Chondrocyte (in vitro differentiated cells): ENCODE results near the gene CACNG7. TPM values are rescaled to one million over a fixed set of nuclear protein-coding genes. Genes with fewer than 3 reads are reported as not detected.
"Not testable (repeated sequence)": the region's sequence is repeated elsewhere in the genome, so short reads cannot be mapped to it uniquely, and the experiment has no call there.

Experiments used
- DNase-seq: peaks from one replicate; pipeline ENCODE4 v3.0.0; 2021; ENCODE audit warnings: mixed read lengths, low spot score
- H3K27ac Mint-ChIP-seq: one replicate; pipeline ENCODE4 v1.8.0; 2021; ENCODE audit warnings: mild to moderate bottlenecking, moderate library complexity, mixed read lengths; ENCODE audit not compliant: unreplicated experiment
- H3K27me3 Mint-ChIP-seq: 2 replicates; pipeline ENCODE4 v1.8.0; 2021; ENCODE audit warnings: low read depth, mixed read lengths
- H3K36me3 Mint-ChIP-seq: 2 replicates; pipeline ENCODE4 v1.8.0; 2021; ENCODE audit warnings: low read depth, mixed read lengths
- H3K4me1 Mint-ChIP-seq: 2 replicates; pipeline ENCODE4 v1.8.0; 2021; ENCODE audit warnings: low read depth, mild to moderate bottlenecking, mixed read lengths
- H3K4me3 Mint-ChIP-seq: one replicate; pipeline ENCODE4 v1.8.0; 2021; ENCODE audit warnings: mild to moderate bottlenecking, moderate library complexity, mixed read lengths; ENCODE audit not compliant: unreplicated experiment
- H3K9me3 Mint-ChIP-seq: 2 replicates; pipeline ENCODE4 v1.8.0; 2021; ENCODE audit warnings: low read depth, mixed read lengths
- CTCF ChIP-seq: fragments of 200-600 bp; sonication (generic); IDR thresholded peaks from 2 replicates; pipeline ENCODE4 v1.5.0; 2021; ENCODE audit warnings: antibody characterized with exemption, mild to moderate bottlenecking, moderate library complexity
- total RNA-seq: library from RNA; stranded (reverse); gene quantifications from 3 replicates; pipeline ENCODE4 v1.2.1, GENCODE V29; 2021

Gene CACNG7
- total RNA-seq, 1 donor from 2014 or later, result not detected

- Mint-ChIP-seq H3K9me3 (no peaks in the 10 kb centered on the region), H3K4me3 (peak within 1 kb of the TSS; percentile 96), H3K4me1 (peaks cover 34% of the 10 kb centered on the region), H3K27ac (peak within 1 kb of the TSS; percentile 100), H3K36me3 (peaks cover 8% of the 10 kb centered on the region), H3K27me3 (no peaks in the 10 kb centered on the region)
- peak; percentile 98 for DNase-seq
- TF ChIP-seq CTCF, result no peak
Observed at GRCh38 chr19:53867225-53868090, 41.6 kb upstream of the CACNG7 start, which contains the start of gene MYADM. MYADM (plus strand) TSS chr19:53867883; CDS start chr19:53873530, 5,647 bp downstream.

GRCh38 chr19:53868091-53868891 lies 40.8 kb upstream of the CACNG7 start:
- TF ChIP-seq CTCF, result no peak
- Mint-ChIP-seq H3K4me1 (peaks cover 38% of the 10 kb centered on the region), H3K4me3 (peak overlapping the region; percentile 96), H3K9me3 (no peaks in the 10 kb centered on the region), H3K27me3 (no peaks in the 10 kb centered on the region), H3K36me3 (peaks cover 12% of the 10 kb centered on the region), H3K27ac (peak overlapping the region; percentile 98)
- DNase-seq, result peak; percentile 90

- peaks cover 46% of the 10 kb centered on the region for H3K4me1 Mint-ChIP-seq
- TF ChIP-seq CTCF, result peak; percentile 55
- DNase-seq, result peak; percentile 94
- H3K27me3 Mint-ChIP-seq, result no peaks in the 10 kb centered on the region
- peak overlapping the region; percentile 96 for H3K4me3 Mint-ChIP-seq
- no peaks in the 10 kb centered on the region for H3K9me3 Mint-ChIP-seq
- peaks cover 19% of the 10 kb centered on the region for H3K36me3 Mint-ChIP-seq
- peak overlapping the region; percentile 94 for H3K27ac Mint-ChIP-seq
Observed at GRCh38 chr19:53868892-53869804, 39.9 kb upstream of the CACNG7 start.

- H3K9me3 Mint-ChIP-seq, H3K27me3 Mint-ChIP-seq, DNase-seq: not testable (repeated sequence)
- H3K36me3 Mint-ChIP-seq, result peaks cover 26% of the 10 kb centered on the region
- H3K27ac Mint-ChIP-seq, result peak overlapping the region; percentile 85
- peaks cover 54% of the 10 kb centered on the region for H3K4me1 Mint-ChIP-seq
- peak overlapping the region; percentile 96 for H3K4me3 Mint-ChIP-seq
Observed at GRCh38 chr19:53869805-53870484, 39.1 kb upstream of the CACNG7 start.

DNA sequence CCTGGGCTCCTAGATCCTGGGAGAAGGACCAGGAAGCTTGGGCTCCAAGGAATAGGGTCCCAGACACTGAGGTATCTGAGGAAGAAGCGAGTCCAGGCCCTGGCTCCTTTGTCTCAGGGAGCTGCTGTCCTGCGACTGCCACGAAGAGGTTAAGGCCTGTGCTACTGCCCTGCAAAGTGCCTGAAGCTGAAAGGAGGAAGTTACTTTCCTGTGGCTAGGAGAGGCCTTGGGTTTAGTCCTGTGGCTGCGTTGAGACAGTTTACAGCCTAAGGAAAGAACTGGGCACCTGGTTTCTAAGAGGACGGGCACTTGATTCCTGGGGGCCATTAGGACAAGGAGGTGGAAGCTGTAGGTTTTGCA lies 38.6 kb upstream of the CACNG7 start:
- peak overlapping the region; percentile 61 for H3K4me3 Mint-ChIP-seq
- H3K36me3 Mint-ChIP-seq, result peaks cover 26% of the 10 kb centered on the region
- H3K27me3 Mint-ChIP-seq, result no peaks in the 10 kb centered on the region
- no peak for DNase-seq
- peak overlapping the region; percentile 75 for H3K27ac Mint-ChIP-seq
- no peak for TF ChIP-seq CTCF
- peaks cover 50% of the 10 kb centered on the region for H3K4me1 Mint-ChIP-seq
- no peaks in the 10 kb centered on the region for H3K9me3 Mint-ChIP-seq
